ENCODE measurements around the gene MACROD2.

The MACROD2 gene

GRCh38 chr20:14724036-14724435 lies 728.7 kb downstream of the MACROD2 start:
- DNase-seq = no peak

- DNase-seq = no peak
Measured at GRCh38 chr20:14724468-14724867, 729.2 kb downstream of the MACROD2 start.

- no peak for DNase-seq
Measured at GRCh38 chr20:14726591-14726990, 731.3 kb downstream of the MACROD2 start.

- no peak for DNase-seq
Measured at GRCh38 chr20:14727485-14728150, 732.3 kb downstream of the MACROD2 start.

GRCh38 chr20:14729390-14729789 lies 734.1 kb downstream of the MACROD2 start:
- no peak for DNase-seq

- DNase-seq = no peak
Measured at GRCh38 chr20:14732343-14732742, 737.0 kb downstream of the MACROD2 start.

- DNase-seq = no peak
Measured at GRCh38 chr20:14732996-14733395, 737.7 kb downstream of the MACROD2 start.

GRCh38 chr20:14740380-14740779 lies 745.1 kb downstream of the MACROD2 start:
- DNase-seq = no peak

GRCh38 chr20:14741616-14742015 lies 746.3 kb downstream of the MACROD2 start:
- DNase-seq = no peak

- no peak for DNase-seq
Measured at GRCh38 chr20:14744723-14745122, 749.4 kb downstream of the MACROD2 start.

GRCh38 chr20:14745830-14746229 lies 750.5 kb downstream of the MACROD2 start:
- DNase-seq = no peak

- no peak for DNase-seq
Measured at GRCh38 chr20:14751191-14751590, 755.9 kb downstream of the MACROD2 start.

- no peak for DNase-seq
Measured at GRCh38 chr20:14757728-14758127, 762.4 kb downstream of the MACROD2 start.

- DNase-seq = no peak
Measured at GRCh38 chr20:14758356-14758755, 763.0 kb downstream of the MACROD2 start.

- no peak for DNase-seq
Measured at GRCh38 chr20:14759979-14760378, 764.7 kb downstream of the MACROD2 start.

GRCh38 chr20:14761903-14762302 lies 766.6 kb downstream of the MACROD2 start:
- DNase-seq = no peak

GRCh38 chr20:14764511-14765369 lies 769.4 kb downstream of the MACROD2 start:
- DNase-seq = no peak

- no peak for DNase-seq
Measured at GRCh38 chr20:14765370-14765701, 770.0 kb downstream of the MACROD2 start.

- no peak for DNase-seq
Measured at GRCh38 chr20:14773486-14773885, 778.2 kb downstream of the MACROD2 start.

- no peak for DNase-seq
Measured at GRCh38 chr20:14775778-14776177, 780.5 kb downstream of the MACROD2 start.

GRCh38 chr20:14777591-14777990 lies 782.3 kb downstream of the MACROD2 start:
- DNase-seq = no peak

GRCh38 chr20:14778096-14778495 lies 782.8 kb downstream of the MACROD2 start:
- no peak for DNase-seq

GRCh38 chr20:14778875-14779274 lies 783.6 kb downstream of the MACROD2 start:
- no peak for DNase-seq

GRCh38 chr20:14780508-14780907 lies 785.2 kb downstream of the MACROD2 start:
- DNase-seq = no peak

GRCh38 chr20:14782731-14783130 lies 787.4 kb downstream of the MACROD2 start:
- DNase-seq = no peak

Data from stimulated activated CD4-positive, alpha-beta T cell treated with anti-CD3 and anti-CD28 coated beads, Interleukin-12 subunit alpha, Interleukin-12 subunit beta, amount 100 ng/mL, for 4 hours (primary cell).